GM18861 (cell line): Measurements from ENCODE around the gene SPDYE16.
A peak's percentile ranks its signal among the peaks of the same experiment; 100 is the strongest.
"Not testable (repeated sequence)": the region's sequence is repeated elsewhere in the genome, so short reads cannot be mapped to it uniquely, and the experiment has no call there.

Source experiments
- ATAC-seq: cut with Tn5 transposase; IDR thresholded peaks from one replicate; pipeline ENCODE4 v1.9.1; 2021; ENCODE audit not compliant: unreplicated experiment

Gene SPDYE16

DNA sequence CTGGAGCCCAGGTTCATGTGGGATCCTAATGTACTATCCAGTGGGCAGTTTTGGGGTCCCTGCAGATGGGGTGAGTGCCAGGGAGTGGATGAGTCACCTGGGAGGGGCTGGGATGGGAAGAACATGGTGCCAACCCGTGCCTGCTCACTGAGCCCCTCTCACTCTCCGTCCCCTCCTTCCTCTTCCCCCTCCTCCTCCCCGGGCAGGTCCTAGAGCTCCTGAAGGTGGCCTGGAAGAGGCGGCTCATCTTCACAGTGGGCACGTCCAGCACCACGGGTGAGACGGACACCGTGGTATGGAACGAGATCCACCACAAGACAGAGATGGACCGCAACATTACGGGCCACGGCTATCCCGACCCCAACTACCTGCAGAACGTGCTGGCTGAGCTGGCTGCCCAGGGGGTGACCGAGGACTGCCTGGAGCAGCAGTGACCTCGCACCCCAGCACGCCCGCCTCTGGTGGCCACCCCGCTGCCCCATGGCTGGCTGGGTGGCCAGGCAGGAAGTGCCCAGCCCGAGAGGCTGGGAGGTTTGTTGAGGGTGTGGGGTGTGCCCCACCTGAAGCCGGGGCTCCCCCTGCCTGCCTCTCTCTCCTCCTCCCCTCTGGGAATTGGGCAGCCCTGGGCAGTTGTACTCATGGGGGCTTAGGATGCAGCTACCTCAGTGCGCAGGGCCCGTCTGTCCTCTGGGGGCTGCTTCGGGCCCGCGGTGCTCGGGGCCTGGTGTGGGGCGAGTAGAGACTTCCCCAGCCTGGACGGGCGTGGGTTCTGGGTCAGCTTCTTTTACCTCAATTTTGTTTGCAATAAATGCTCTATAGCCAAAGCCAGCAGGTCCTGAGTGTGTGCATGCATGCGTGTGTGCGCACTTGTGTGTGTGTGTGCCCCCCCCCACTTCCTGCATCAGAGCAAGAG is 37.7 kb downstream of the SPDYE16 start:
- no peak for ATAC-seq

GRCh38 chr7:76504351-76505167 is 38.5 kb downstream of the SPDYE16 start:
- not testable (repeated sequence) for ATAC-seq

GRCh38 chr7:76503244-76503643 is 39.9 kb downstream of the SPDYE16 start:
- not testable (repeated sequence) for ATAC-seq

GRCh38 chr7:76502836-76503235 is 40.3 kb downstream of the SPDYE16 start:
- ATAC-seq: not testable (repeated sequence)

DNA sequence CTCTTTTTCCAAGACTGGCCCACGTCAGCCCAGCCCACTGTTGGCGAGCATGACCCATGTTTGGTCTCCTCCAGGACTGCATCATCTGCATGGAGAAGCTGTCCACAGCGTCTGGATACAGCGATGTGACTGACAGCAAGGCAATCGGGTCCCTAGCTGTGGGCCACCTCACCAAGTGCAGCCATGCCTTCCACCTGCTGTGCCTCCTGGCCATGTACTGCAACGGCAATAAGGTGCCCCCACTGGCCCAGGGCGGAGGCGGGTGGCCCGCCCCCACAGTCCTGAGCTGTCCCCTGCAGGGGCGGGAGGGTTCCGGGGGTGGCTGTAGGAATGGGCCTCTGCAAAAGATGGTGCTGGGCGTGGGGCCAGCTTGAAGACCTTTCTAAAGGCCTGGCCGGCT is 40.9 kb downstream of the SPDYE16 start:
- not testable (repeated sequence) for ATAC-seq

GRCh38 chr7:76499924-76500241 is 43.2 kb downstream of the SPDYE16 start:
- not testable (repeated sequence) for ATAC-seq

- ATAC-seq: not testable (repeated sequence)
Measured at GRCh38 chr7:76499201-76499923, 43.7 kb downstream of the SPDYE16 start.

DNA sequence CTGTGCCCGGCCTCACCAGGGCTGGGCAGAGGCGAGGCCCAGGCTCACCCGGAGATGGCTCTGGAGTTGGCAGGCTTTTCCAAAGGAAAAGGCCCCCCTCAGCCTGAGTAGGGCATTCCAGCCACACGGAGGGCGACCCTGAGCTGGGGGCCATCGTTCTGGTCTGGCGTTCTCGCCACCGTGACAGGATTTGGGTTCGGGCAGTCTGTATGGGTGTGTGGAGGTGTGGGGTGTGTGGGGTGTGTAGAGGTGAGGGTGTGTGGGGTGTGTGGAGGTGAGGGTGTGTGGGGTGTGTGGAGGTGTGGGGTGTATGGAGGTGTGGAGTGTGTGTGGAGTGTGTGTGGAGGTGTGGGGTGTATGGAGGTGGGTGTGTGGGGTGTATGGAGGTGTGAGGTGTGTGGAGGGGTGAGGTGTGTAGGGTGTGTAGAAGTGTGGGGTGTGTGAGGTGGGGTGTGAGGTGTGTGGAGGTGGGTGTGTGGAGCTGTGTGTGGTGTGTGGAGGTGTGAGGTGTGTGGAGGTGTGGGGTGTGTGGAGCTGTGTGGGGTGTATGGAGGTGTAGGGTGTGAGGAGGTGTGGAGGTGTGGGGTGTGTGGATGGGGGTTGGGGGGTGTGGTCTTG is 44.4 kb downstream of the SPDYE16 start:
- not testable (repeated sequence) for ATAC-seq

DNA sequence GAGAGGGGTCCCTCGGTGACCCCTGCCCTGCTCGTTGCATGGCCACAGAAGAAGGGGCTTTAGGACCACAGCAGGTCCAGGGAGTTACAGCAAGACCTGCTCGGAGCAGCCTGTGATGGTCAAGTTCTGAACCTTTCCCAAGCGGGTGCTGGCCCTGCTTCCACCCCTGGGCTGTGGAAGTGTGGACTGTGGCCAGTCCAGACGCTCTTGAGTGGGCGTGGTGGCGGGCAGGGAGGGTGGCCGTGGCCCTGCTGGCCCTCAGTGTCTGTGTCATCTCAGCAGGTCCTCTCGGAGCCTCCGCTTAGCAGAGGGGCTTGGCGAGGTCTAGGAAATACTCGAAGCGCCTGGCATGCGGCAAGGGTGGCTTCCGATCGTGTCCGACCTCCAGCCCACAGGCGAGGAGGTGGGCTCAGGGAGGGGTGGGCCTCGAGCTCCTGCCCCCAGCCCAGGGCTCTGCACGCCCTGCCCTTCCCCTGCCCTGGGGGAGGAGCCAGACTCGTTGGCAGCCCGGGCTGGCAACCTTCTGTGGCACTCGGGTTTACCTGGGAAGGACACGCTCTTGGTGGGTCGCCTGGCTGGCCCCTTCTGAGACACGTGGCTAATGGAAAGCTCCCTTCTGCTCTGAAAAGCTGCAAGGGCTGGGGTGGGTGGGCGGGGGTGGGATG is 45.0 kb downstream of the SPDYE16 start:
- ATAC-seq: not testable (repeated sequence)

GRCh38 chr7:76495717-76496116 is 47.4 kb downstream of the SPDYE16 start:
- ATAC-seq: not testable (repeated sequence)

GRCh38 chr7:76492139-76492538 is 51.0 kb downstream of the SPDYE16 start:
- not testable (repeated sequence) for ATAC-seq

GRCh38 chr7:76487969-76488368 is 55.1 kb downstream of the SPDYE16 start:
- ATAC-seq: not testable (repeated sequence)

DNA sequence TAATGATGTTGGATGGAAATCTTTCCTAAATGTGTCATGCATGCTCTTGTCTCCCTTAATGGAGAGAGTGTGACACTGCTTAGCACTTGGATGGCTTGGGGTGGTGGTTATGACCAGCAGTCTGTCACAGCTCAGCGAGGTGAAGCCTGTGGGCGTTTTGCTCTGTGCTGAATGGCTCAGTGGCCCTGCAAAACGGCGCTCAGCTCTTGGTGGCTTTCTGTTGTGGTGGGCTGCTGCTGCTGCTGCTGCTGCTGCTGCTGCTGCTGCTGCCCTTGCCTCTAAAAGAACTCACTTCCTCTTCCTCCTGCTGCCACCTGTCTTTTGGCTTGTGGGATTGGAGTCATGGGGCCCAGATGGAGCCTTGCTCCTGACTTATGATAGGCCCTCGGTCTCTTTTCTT is 56.5 kb downstream of the SPDYE16 start:
- ATAC-seq: peak; percentile 99

GRCh38 chr7:76485822-76486610 is 57.1 kb downstream of the SPDYE16 start:
- ATAC-seq: peak; percentile 13

DNA sequence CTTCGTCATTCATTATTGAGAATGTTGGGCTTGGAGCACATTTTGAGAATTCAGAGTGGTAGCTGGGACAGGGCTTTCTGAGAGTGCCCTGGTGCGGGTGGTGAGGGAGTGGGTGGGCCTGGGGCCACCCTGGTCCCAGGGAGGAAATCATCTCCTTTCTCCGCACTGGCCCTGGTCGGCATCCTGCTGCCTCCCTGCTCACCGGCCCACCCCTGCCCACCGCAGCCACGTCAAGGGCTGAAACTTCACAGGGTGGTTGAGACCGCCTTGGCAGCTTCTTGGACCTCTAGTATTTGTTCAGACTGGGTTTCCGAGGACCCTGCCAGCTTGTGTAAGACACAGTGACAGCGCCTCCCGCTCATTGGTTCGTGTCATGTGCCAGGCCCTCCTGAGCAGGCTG is 58.6 kb downstream of the SPDYE16 start:
- ATAC-seq: not testable (repeated sequence)

DNA sequence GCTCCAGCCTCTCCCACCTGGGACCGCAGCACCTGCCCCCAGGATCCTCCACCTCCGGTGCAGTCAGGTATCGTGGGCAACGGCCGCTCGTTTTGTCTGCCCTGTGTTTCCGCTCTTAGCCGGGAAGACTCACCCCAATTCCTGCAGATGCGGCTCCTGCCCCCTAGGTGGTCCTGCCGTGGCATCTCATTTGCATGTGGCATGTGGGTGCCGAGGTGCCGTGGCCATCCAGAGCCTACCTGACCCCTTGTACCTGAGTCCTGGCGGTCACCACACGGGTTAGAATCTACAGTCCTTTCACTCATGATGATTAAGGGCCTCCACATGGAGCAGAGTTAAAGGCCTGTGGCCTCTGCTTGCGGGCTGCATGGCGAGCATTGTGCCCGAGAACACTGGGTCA is 60.0 kb downstream of the SPDYE16 start:
- ATAC-seq: not testable (repeated sequence)

DNA sequence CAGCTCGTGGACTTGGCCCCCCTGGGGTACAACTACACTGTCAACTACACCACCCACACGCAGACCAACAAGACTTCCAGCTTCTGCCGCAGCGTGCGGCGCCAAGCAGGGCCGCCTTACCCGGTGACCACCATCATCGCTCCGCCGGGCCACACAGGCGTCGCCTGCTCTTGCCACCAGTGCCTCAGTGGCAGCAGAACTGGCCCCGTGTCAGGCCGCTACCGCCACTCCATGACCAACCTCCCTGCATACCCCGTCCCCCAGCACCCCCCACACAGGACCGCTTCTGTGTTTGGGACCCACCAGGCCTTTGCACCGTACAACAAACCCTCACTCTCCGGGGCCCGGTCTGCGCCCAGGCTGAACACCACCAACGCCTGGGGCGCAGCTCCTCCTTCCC is 60.4 kb downstream of the SPDYE16 start:
- not testable (repeated sequence) for ATAC-seq
